GM18951 (cell line): Measurements from ENCODE around the gene SPIRE2.
"Not testable (repeated sequence)": the region's sequence is repeated elsewhere in the genome, so short reads cannot be mapped to it uniquely, and the experiment has no call there.

Experiments
- POLR2A ChIP-seq: IDR thresholded peaks from 4 replicates; pipeline ENCODE4 v1.6.1; 2011; ENCODE audit warnings: mild to moderate bottlenecking; ENCODE audit not compliant: insufficient read length, insufficient read depth; ENCODE audit errors: extremely low read depth
- in situ Hi-C: fragments of 300-500 bp; cut with MboI; formaldehyde crosslinking; loops from one replicate; pipeline ENCODE4 v1.12.0; 2022; ENCODE audit warnings: low sequenced_read_pairs, mixed read lengths, inconsistent platforms; ENCODE audit not compliant: unreplicated experiment

SPIRE2 gene, protein sequence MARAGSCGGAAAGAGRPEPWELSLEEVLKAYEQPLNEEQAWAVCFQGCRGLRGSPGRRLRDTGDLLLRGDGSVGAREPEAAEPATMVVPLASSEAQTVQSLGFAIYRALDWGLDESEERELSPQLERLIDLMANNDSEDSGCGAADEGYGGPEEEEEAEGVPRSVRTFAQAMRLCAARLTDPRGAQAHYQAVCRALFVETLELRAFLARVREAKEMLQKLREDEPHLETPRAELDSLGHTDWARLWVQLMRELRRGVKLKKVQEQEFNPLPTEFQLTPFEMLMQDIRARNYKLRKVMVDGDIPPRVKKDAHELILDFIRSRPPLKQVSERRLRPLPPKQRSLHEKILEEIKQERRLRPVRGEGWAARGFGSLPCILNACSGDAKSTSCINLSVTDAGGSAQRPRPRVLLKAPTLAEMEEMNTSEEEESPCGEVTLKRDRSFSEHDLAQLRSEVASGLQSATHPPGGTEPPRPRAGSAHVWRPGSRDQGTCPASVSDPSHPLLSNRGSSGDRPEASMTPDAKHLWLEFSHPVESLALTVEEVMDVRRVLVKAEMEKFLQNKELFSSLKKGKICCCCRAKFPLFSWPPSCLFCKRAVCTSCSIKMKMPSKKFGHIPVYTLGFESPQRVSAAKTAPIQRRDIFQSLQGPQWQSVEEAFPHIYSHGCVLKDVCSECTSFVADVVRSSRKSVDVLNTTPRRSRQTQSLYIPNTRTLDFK

DNA sequence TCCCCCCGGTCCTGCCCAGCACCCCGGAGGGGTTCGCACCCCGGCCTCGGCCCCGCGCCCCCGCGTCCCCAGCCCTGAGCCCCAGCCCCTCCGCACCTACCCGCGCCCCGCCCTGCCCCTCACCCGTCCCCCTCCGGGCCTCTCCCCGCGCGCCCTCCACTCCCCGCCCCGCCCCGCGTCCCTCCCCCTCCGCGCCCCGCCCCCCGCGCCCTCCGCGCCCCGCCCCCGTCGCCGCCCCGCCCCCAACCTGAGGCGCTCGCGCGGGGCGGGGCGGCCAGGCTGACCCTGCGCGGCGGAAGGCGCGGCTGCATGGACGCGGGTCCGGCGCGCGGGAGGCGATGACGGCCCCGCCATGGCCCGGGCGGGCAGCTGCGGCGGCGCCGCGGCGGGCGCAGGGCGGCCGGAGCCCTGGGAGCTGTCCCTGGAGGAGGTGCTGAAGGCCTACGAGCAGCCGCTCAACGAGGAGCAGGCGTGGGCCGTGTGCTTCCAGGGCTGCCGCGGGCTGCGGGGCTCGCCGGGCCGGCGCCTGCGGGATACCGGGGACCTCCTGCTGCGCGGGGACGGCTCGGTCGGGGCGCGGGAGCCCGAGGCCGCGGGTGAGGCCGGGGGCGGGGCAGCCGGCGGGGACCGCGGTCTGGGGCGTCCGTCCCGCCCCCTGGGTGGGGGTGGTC is at the start of gene SPIRE2:
Gene SPIRE2, plus strand, starts transcription at position 277 of the 671 bp plus-strand sequence. Its CDS starts 76 bp downstream, at position 353.
- in situ Hi-C loops: no loop called here
- TF ChIP-seq POLR2A: no peak

DNA sequence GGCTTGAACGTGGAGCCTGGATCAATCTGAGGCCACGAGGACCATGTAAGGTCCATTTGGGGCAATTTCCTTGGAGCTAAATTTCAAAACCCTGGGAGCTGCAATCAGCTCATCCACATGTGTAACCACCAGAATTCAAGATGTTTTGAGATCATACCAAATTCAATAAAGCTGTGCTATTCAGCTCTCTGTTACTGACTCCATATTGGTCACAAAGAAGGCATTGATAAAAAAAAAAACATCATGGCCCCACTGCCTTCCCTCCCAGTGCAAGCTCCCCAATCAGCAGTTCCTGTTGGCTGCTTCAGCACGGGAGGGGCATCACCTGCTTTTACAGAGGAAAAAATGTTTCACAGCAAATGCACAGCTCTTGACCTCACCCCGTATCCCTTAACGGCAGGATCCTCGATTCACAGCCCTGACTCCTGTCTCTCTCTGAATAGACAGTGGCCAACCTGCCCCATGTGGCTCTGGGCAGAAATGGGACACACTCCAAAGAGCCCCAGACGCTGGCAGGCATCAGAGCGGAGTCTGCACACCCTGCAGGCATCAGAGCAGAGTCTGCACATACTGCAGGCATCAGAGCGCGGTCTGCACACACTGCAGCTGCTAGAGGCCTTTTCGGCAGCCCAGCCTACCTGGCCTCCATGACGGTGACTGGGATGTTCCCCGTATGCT is 48.9 kb upstream of the SPIRE2 start:
- in situ Hi-C loops: no loop called here
- TF ChIP-seq POLR2A: no peak

DNA sequence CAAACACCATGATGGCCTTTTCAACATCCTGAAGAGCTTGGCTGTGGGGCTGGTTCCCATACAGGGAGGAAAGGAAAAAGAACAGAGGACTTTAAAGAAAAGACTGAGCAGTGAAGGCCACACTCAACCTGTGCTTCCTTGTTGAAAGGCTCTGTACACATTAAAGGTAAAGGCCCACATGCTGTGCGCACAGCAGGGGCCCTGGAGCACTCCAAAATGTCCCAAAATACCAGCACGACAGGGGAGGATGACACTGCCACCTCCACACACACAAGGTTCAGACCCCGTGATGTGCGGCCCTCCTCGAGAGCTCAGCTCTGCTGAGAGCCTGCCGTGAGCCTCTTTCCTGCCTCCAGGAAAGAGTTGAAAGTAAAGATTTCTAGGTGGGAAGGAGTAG is 48.4 kb upstream of the SPIRE2 start:
- TF ChIP-seq POLR2A: no peak
- in situ Hi-C loops: no loop called here

DNA sequence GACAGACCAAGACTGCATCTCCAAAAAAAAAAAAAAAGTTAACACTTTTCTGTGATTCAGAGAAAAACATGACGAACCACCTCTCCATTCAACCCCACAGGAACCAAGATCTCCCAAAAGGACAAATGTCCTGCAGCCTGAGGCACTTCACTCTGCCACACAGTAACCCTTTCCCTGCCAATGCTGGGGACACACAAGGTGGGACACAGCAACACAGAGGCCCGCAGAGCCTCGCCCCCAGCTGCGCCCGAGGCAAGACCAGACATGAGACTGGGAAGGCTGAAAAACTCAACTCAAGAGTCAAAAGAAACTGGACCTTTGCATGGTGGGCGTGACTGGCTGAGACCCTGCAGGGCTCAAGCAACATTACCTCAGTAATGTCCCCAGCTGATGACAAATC is 45.8 kb upstream of the SPIRE2 start:
- in situ Hi-C loops: no loop called here
- no peak for TF ChIP-seq POLR2A

DNA sequence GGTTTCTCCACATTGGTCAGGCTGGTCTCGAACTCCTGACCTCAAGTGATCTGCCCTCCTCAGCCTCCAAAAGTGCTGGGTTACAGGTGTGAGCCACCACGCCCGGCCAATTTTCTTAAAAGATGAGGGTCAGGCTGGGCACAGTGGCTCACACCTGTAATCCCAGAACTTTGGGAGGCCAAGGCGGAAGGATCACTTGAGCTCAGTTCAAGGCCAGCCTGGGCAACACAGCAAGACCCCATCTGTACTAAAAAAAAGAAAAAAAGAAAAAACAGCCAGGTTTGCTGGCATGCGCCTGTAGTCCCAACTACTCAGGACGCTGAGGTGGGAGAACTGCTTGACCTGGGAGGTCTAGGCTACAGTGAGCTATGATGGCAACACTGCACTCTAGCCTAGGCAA is 44.3 kb upstream of the SPIRE2 start:
- in situ Hi-C loops: not testable (repeated sequence)

DNA sequence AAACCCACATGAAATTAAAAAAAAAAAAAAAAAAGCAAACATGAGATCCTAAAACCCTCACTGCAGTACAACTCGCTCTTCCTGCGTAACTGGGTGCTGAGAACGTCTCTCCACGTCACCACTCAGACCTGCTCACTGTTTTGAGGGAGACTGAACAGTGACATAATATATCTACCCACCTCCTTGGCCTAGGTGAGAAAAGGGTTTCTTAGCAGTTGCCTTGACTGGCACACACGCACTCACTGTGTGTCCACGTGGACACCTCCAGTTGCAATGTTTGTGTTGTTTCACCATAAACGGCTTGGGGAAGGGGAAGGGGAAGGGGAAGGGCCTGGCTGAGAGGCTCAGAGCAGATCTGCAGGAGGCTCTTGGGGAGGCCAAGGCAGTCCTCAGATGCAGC is 43.9 kb upstream of the SPIRE2 start:
- in situ Hi-C loops: no loop called here

DNA sequence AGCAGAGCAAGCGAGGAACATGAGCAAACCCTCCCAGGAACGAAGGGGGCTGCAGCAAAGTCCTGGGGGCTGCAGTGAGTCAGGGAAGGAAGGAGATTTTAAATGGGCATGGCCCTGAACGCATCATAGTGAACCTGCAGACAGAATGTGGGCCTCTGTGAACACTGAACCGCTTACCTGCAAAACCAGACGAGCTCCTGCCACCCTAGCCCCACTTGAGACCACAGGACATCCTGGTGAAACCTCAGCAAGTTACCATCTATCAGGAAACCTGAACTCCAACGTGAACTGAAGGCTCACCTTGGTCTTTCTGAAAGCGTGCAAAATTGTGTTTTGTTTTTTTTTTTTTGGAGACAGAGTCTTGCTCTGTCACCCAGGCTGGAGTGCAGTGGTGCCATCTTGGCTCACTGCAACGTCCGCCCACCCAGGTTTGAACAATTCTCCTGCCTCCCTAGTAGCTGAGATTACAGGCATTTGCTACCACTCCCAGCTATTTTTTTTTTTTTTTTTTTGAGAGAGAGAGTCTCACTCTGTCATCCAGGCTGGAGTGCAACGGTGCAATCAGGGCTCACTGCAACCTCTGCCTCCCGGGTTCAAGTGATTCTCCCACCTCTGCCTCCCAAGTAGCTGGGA is 42.6 kb upstream of the SPIRE2 start:
- in situ Hi-C loops: no loop called here
- TF ChIP-seq POLR2A: no peak

More for the DNA sequence above, 43.9 kb upstream of the SPIRE2 start:
- TF ChIP-seq POLR2A: no peak

DNA sequence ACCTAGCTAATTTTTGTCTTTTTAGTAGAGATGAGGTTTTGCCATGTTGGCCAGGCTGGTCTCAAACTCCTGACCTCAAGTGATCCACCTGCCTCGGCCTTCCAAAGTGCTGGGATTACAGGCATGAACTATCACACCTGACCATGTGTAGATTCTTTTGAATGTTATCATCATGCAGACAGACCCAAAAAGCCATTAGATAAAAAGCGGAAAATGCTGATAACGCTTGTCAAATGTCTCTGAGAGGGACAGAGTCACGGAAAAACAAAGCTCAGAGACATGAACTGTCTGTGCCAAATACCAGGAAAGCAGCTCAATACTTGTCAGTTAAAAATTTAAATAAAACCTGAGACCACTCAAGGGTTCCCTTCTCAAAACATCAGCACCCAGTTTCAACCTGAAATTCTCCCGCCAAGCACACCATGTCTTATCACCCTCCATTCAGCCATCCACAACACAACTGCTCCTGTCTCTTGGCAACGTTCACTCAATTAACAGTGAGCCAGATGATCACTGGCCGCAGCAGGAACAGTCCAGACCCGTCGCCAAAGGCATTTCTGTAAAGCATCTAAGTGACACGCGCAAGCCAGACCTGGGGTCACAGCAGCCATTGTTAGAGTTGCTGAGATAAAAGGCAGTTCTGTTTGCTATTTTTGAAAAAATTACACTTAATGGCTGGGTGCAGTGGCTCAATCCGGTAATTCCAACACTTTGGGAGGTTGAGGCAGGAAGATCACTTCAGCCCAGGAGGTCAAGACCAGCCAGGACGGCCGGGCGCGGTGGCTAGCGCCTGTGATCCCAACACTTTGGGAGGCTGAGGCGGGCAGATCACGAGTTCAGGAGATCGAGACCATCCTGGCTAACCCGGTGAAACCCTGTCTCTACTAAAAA is 41.6 kb upstream of the SPIRE2 start:
- TF ChIP-seq POLR2A: no peak
- in situ Hi-C loops: no loop called here

DNA sequence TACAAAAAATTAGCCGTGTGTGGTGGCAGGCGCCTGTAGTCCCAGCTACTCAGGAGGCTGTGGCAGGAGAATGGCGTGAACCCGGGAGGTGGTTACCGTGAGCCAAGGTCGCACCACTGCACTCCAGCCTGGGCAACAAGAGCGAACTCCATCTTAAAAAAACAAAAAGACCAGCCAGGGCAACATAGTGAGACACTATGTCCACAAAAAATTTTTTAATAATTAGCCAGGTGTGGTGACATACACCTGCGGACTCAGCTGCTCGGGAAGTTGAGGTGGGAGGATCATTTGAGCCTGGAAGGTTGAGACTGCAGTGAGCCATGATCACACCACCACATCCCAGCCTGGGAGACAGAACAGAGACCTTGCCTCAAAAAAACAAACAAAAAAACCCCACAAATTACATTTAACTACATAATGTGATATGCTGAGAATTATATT is 40.9 kb upstream of the SPIRE2 start:
- in situ Hi-C loops: no loop called here
- no peak for TF ChIP-seq POLR2A

DNA sequence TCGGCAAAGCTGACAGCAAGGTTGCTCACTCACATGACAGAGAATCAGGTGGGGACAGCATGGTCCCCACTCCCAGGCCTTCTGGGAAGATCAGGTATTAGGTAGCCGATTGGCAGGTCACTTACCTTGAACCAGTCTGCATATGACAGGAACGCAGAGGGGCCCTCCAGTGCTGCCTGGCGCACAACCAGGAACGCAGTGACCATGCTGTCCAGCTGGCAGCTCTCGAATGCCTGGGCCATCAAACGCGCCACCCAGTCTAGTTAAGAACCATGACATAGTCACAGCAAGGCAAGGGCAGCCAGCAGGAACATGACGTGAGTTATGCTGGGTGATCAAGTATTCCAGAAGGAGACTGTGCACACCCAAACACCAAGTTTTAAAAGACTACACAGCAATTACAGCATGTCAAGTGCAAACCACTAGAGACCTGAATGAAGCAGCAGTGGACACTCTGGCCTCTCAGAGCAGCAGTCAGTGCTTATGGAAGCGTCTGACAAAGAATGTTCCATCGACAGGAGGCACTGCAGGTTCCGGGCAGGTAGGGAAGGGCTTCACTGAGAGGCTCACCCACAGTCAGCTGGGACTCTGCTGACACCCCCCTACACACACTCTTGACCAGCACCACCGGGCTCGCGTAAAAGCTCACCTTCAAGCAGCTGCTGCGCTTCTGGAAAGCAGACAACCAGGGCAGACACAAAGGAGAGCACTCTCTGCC is 36.8 kb upstream of the SPIRE2 start:
- in situ Hi-C loops: no loop called here

DNA sequence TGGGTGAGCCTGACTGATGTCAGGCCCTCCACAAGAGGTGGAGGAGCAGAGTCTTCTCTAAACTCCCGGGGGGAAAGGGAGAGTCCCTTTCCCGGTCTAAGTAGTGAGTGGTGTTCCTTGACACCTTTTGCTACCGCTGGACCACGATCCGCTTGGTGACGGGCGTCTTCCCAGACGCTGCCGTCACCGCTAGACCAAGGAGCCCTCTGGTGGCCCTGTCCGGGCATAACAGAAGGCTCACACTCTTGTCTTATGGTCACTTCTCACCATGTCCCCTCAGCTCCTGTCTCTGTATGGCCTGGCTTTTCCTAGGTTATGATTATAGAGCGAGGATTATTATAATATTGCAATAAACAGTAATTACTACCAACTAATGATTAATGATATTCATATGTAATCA is 35.2 kb upstream of the SPIRE2 start:
- in situ Hi-C loops: not testable (repeated sequence)

More for the DNA sequence above, 36.8 kb upstream of the SPIRE2 start:
- no peak for TF ChIP-seq POLR2A
